ENCODE data around the gene SCN4B.

GRCh38 chr11:118135051-118135795 is 17.4 kb downstream of the SCN4B start:
- TF ChIP-seq CTCF (IDR thresholded peaks at IDR 0.05) = no peak
- no peak for TF ChIP-seq POLR2A (IDR thresholded peaks at IDR 0.05)
- TF ChIP-seq EP300 (IDR thresholded peaks at IDR 0.05) = no peak

Data from stomach (tissue), 4 donors.